GM19324 (cell line): Measurements from ENCODE around the gene ARHGAP18.

Source experiments
- ATAC-seq: cut with Tn5 transposase; IDR thresholded peaks from one replicate; pipeline ENCODE4 v1.9.1; 2021; ENCODE audit warnings: mild to moderate bottlenecking, moderate library complexity; ENCODE audit not compliant: unreplicated experiment, low FRiP score

The ARHGAP18 gene

GRCh38 chr6:129623008-129623732, 86.8 kb downstream of the ARHGAP18 start:
- ATAC-seq: no peak

GRCh38 chr6:129621252-129621651, 88.7 kb downstream of the ARHGAP18 start:
- ATAC-seq: no peak

- ATAC-seq: no peak
These were observed 89.8 kb downstream of the ARHGAP18 start for GRCh38 chr6:129620234-129620610.

- no peak for ATAC-seq
These were observed 90.3 kb downstream of the ARHGAP18 start for GRCh38 chr6:129619579-129620233.

- ATAC-seq: no peak
These were observed 92.0 kb downstream of the ARHGAP18 start for GRCh38 chr6:129617986-129618385.

GRCh38 chr6:129615496-129615895, 94.5 kb downstream of the ARHGAP18 start:
- ATAC-seq: no peak

GRCh38 chr6:129615020-129615419, 95.0 kb downstream of the ARHGAP18 start:
- ATAC-seq: no peak

GRCh38 chr6:129614464-129614863, 95.5 kb downstream of the ARHGAP18 start:
- ATAC-seq: no peak

GRCh38 chr6:129612440-129612839, 97.5 kb downstream of the ARHGAP18 start:
- no peak for ATAC-seq

GRCh38 chr6:129609635-129610034, 100.3 kb downstream of the ARHGAP18 start:
- ATAC-seq: no peak

GRCh38 chr6:129608886-129609537, 101.0 kb downstream of the ARHGAP18 start:
- no peak for ATAC-seq

GRCh38 chr6:129607581-129608186, 102.3 kb downstream of the ARHGAP18 start:
- ATAC-seq: no peak

GRCh38 chr6:129606664-129607063, 103.3 kb downstream of the ARHGAP18 start:
- ATAC-seq: no peak

- no peak for ATAC-seq
These were observed 104.0 kb downstream of the ARHGAP18 start for GRCh38 chr6:129605967-129606366.

GRCh38 chr6:129605095-129605494, 104.9 kb downstream of the ARHGAP18 start:
- no peak for ATAC-seq

GRCh38 chr6:129604321-129604720, 105.7 kb downstream of the ARHGAP18 start:
- ATAC-seq: no peak

GRCh38 chr6:129603741-129604140, 106.2 kb downstream of the ARHGAP18 start:
- ATAC-seq: no peak

GRCh38 chr6:129601323-129601722, 108.7 kb downstream of the ARHGAP18 start:
- ATAC-seq: no peak

- no peak for ATAC-seq
These were observed 110.5 kb downstream of the ARHGAP18 start for GRCh38 chr6:129599467-129599866.

GRCh38 chr6:129598244-129599187, 111.5 kb downstream of the ARHGAP18 start:
- no peak for ATAC-seq
